Ectodermal cell (in vitro differentiated cells): Measurements from ENCODE around the gene HSD17B2.
"Not testable (repeated sequence)": the region's sequence is repeated elsewhere in the genome, so short reads cannot be mapped to it uniquely, and the experiment has no call there.

Source experiments
- H3K27ac ChIP-seq: 2 replicates; pipeline ENCODE4 v1.7.0; 2013; ENCODE audit warnings: mild to moderate bottlenecking, low read depth, low read length; ENCODE audit not compliant: insufficient read depth, poor library complexity, severe bottlenecking
- H3K27me3 ChIP-seq: 2 replicates; pipeline ENCODE4 v1.7.0; 2013; ENCODE audit warnings: mild to moderate bottlenecking, low read length; ENCODE audit not compliant: insufficient read depth, control insufficient read depth, poor library complexity, severe bottlenecking
- H3K36me3 ChIP-seq: one replicate; pipeline ENCODE4 v1.7.0; 2013; ENCODE audit warnings: low read length; ENCODE audit not compliant: control insufficient read depth, insufficient read depth
- H3K4me1 ChIP-seq: one replicate; pipeline ENCODE4 v1.7.0; 2013; ENCODE audit warnings: low read length; ENCODE audit not compliant: control insufficient read depth, insufficient read depth
- H3K4me3 ChIP-seq: 2 replicates; pipeline ENCODE4 v1.7.0; 2013; ENCODE audit warnings: low read depth, low read length, control low read depth; ENCODE audit not compliant: insufficient read depth
- H3K9me3 ChIP-seq: 2 replicates; pipeline ENCODE4 v1.7.0; 2013; ENCODE audit warnings: mild to moderate bottlenecking, low read length, moderate library complexity; ENCODE audit not compliant: control insufficient read depth
- WGBS, 2 experiments: methylation state at CpG; one replicate each; pipeline ENCODE4 v1.1.7; 2013; ENCODE audit warnings: missing lambda C conversion rate in 2 of 2; 5-methylcytosine and 5-hydroxymethylcytosine counted together

The HSD17B2 gene

GRCh38 chr16:82005027-82005830 lies 29.8 kb upstream of the HSD17B2 start:
- H3K27ac ChIP-seq, result no peak overlapping the region
- no peaks in the 10 kb centered on the region for H3K4me1 ChIP-seq
- no peak overlapping the region for H3K4me3 ChIP-seq
- H3K9me3 ChIP-seq, result peaks cover 4% of the 10 kb centered on the region
- no peaks in the 10 kb centered on the region for H3K36me3 ChIP-seq
- H3K27me3 ChIP-seq, result no peaks in the 10 kb centered on the region
- WGBS, 2 experiments, result 85 to 89% methylated on average over 6 of the region's 6 CpGs

- no peaks in the 10 kb centered on the region for H3K36me3 ChIP-seq
- no peak overlapping the region for H3K4me3 ChIP-seq
- H3K27ac ChIP-seq, result no peak overlapping the region
- no peaks in the 10 kb centered on the region for H3K27me3 ChIP-seq
- H3K9me3 ChIP-seq, result peaks cover 4% of the 10 kb centered on the region
- WGBS, 2 experiments, result 82 to 98% methylated on average over 2 to 4 of the region's 5 CpGs
- no peaks in the 10 kb centered on the region for H3K4me1 ChIP-seq
These were observed 29.0 kb upstream of the HSD17B2 start for GRCh38 chr16:82006036-82006435.

GRCh38 chr16:82007189-82007588 lies 27.9 kb upstream of the HSD17B2 start:
- H3K27me3 ChIP-seq, result no peaks in the 10 kb centered on the region
- WGBS, 2 experiments, result 94 to 97% methylated on average over 1 to 2 of the region's 2 CpGs
- H3K4me1 ChIP-seq, result no peaks in the 10 kb centered on the region
- H3K27ac ChIP-seq, result no peak overlapping the region
- peaks cover 4% of the 10 kb centered on the region for H3K9me3 ChIP-seq
- no peaks in the 10 kb centered on the region for H3K36me3 ChIP-seq
- no peak overlapping the region for H3K4me3 ChIP-seq

GRCh38 chr16:82008957-82009592 lies 26.0 kb upstream of the HSD17B2 start:
- 89 to 93% methylated on average over 9 of the region's 9 CpGs for WGBS, 2 experiments
- H3K9me3 ChIP-seq, result peaks cover 4% of the 10 kb centered on the region
- no peak overlapping the region for H3K4me3 ChIP-seq
- no peaks in the 10 kb centered on the region for H3K4me1 ChIP-seq
- no peak overlapping the region for H3K27ac ChIP-seq
- H3K36me3 ChIP-seq, result no peaks in the 10 kb centered on the region
- H3K27me3 ChIP-seq, result no peaks in the 10 kb centered on the region

- not testable (repeated sequence) for H3K27ac ChIP-seq, H3K4me1 ChIP-seq, H3K4me3 ChIP-seq, H3K9me3 ChIP-seq, H3K36me3 ChIP-seq, H3K27me3 ChIP-seq
- 87 to 90% methylated on average over 4 of the region's 4 CpGs for WGBS, 2 experiments
These were observed 25.3 kb upstream of the HSD17B2 start for GRCh38 chr16:82009789-82010188.

- Histone ChIP-seq H3K27me3 (no peaks in the 10 kb centered on the region), H3K36me3 (no peaks in the 10 kb centered on the region), H3K4me3 (no peak overlapping the region), H3K27ac (no peak overlapping the region), H3K9me3 (peaks cover 4% of the 10 kb centered on the region), H3K4me1 (no peaks in the 10 kb centered on the region)
- 95 to 96% methylated on average over 8 of the region's 8 CpGs for WGBS, 2 experiments
These were observed 24.4 kb upstream of the HSD17B2 start for GRCh38 chr16:82010649-82011048.

GRCh38 chr16:82011199-82011641 lies 23.8 kb upstream of the HSD17B2 start, which contains the start of gene SDR42E1:
SDR42E1 (minus strand) TSS chr16:82011470; CDS start chr16:82000858, 10,612 bp downstream.
- peaks cover 4% of the 10 kb centered on the region for H3K9me3 ChIP-seq
- H3K36me3 ChIP-seq, result no peaks in the 10 kb centered on the region
- WGBS, 2 experiments, result 92 to 93% methylated on average over 32 of the region's 32 CpGs
- H3K4me3 ChIP-seq, result no peak within 1 kb of the TSS
- H3K27me3 ChIP-seq, result no peaks in the 10 kb centered on the region
- no peaks in the 10 kb centered on the region for H3K4me1 ChIP-seq
- no peak within 1 kb of the TSS for H3K27ac ChIP-seq

- Histone ChIP-seq H3K27ac (no peak overlapping the region), H3K9me3 (peaks cover 4% of the 10 kb centered on the region), H3K4me3 (no peak overlapping the region), H3K27me3 (no peaks in the 10 kb centered on the region), H3K4me1 (no peaks in the 10 kb centered on the region), H3K36me3 (no peaks in the 10 kb centered on the region)
- 94 to 95% methylated on average over 2 of the region's 2 CpGs for WGBS, 2 experiments
These were observed 21.9 kb upstream of the HSD17B2 start for GRCh38 chr16:82013139-82013538.

- H3K9me3 ChIP-seq, result no peaks in the 10 kb centered on the region
- 89% methylated on average over 6 to 7 of the region's 7 CpGs for WGBS, 2 experiments
- no peaks in the 10 kb centered on the region for H3K27me3 ChIP-seq
- no peaks in the 10 kb centered on the region for H3K36me3 ChIP-seq
- no peak overlapping the region for H3K27ac ChIP-seq
- H3K4me1 ChIP-seq, result no peaks in the 10 kb centered on the region
- no peak overlapping the region for H3K4me3 ChIP-seq
These were observed 18.8 kb upstream of the HSD17B2 start for GRCh38 chr16:82016263-82016662.

- WGBS, 2 experiments, result 90% methylated on average over 2 of the region's 2 CpGs
- no peaks in the 10 kb centered on the region for H3K9me3 ChIP-seq
- H3K4me3 ChIP-seq, result no peak overlapping the region
- no peaks in the 10 kb centered on the region for H3K27me3 ChIP-seq
- H3K36me3 ChIP-seq, result no peaks in the 10 kb centered on the region
- no peak overlapping the region for H3K27ac ChIP-seq
- H3K4me1 ChIP-seq, result no peaks in the 10 kb centered on the region
These were observed 18.1 kb upstream of the HSD17B2 start for GRCh38 chr16:82016964-82017363.
